Right kidney (tissue), 1 donor: ENCODE data around the gene DSCAML1.

Experiments
- DNase-seq: peaks from one replicate; pipeline ENCODE4 v3.0.0-alpha.2; 2016

The DSCAML1 gene

GRCh38 chr11:117632306-117632705 is 164.7 kb downstream of the DSCAML1 start:
- no peak for DNase-seq

GRCh38 chr11:117631336-117632140 is 165.5 kb downstream of the DSCAML1 start:
- DNase-seq, result no peak

- DNase-seq, result no peak
Observed at GRCh38 chr11:117629891-117630538, 167.0 kb downstream of the DSCAML1 start.

GRCh38 chr11:117629146-117629545 is 167.9 kb downstream of the DSCAML1 start:
- DNase-seq, result no peak

- DNase-seq, result no peak
Observed at GRCh38 chr11:117627259-117627658, 169.8 kb downstream of the DSCAML1 start.

- DNase-seq, result no peak
Observed at GRCh38 chr11:117626576-117626975, 170.4 kb downstream of the DSCAML1 start.

GRCh38 chr11:117625237-117625636 is 171.8 kb downstream of the DSCAML1 start:
- DNase-seq, result no peak

- no peak for DNase-seq
Observed at GRCh38 chr11:117623831-117624271, 173.2 kb downstream of the DSCAML1 start.

GRCh38 chr11:117621226-117621625 is 175.8 kb downstream of the DSCAML1 start:
- no peak for DNase-seq

- no peak for DNase-seq
Observed at GRCh38 chr11:117620659-117621058, 176.4 kb downstream of the DSCAML1 start.

GRCh38 chr11:117620086-117620485 is 176.9 kb downstream of the DSCAML1 start:
- DNase-seq, result no peak

- DNase-seq, result no peak
Observed at GRCh38 chr11:117619661-117620060, 177.4 kb downstream of the DSCAML1 start.

- DNase-seq, result no peak
Observed at GRCh38 chr11:117618982-117619355, 178.0 kb downstream of the DSCAML1 start.

- no peak for DNase-seq
Observed at GRCh38 chr11:117618302-117618981, 178.6 kb downstream of the DSCAML1 start.

GRCh38 chr11:117616979-117617378 is 180.0 kb downstream of the DSCAML1 start:
- DNase-seq, result no peak

GRCh38 chr11:117614728-117615127 is 182.3 kb downstream of the DSCAML1 start:
- DNase-seq, result no peak

GRCh38 chr11:117613521-117613920 is 183.5 kb downstream of the DSCAML1 start:
- DNase-seq, result no peak

GRCh38 chr11:117612177-117612576 is 184.8 kb downstream of the DSCAML1 start:
- DNase-seq, result no peak

GRCh38 chr11:117610901-117611300 is 186.1 kb downstream of the DSCAML1 start:
- no peak for DNase-seq

GRCh38 chr11:117610045-117610444 is 187.0 kb downstream of the DSCAML1 start:
- DNase-seq, result no peak

GRCh38 chr11:117607449-117607848 is 189.6 kb downstream of the DSCAML1 start:
- no peak for DNase-seq

- no peak for DNase-seq
Observed at GRCh38 chr11:117606790-117607189, 190.2 kb downstream of the DSCAML1 start.

GRCh38 chr11:117606211-117606610 is 190.8 kb downstream of the DSCAML1 start:
- no peak for DNase-seq
